ENCODE results near the gene CEP76. TPM values are rescaled to one million over a fixed set of nuclear protein-coding genes. Genes with fewer than 3 reads are reported as not detected.
A peak's percentile ranks its signal among the peaks of the same experiment; 100 is the strongest.

The CEP76 gene
- total RNA-seq (5.7 TPM), polyA plus RNA-seq (ENCODE audit: insufficient read depth in 1 of 8, insufficient read length in 8 of 8, low replicate concordance in 1 of 8) (1 to 10 TPM; 4.5 to 6.6 (median 5.0) TPM)
- long read RNA-seq, donor 1, result 0 reads
- long read RNA-seq, donor 2, result 0 reads
- long read RNA-seq, donor 3, partial matches to known transcripts, result 0 of 1 reads
- long read RNA-seq, donor 3, other reads (novel, unspliced or antisense), result 0 of 1 reads
- long read RNA-seq, donor 4, partial matches to known transcripts, result 0 of 1 reads
- long read RNA-seq, donor 4, other reads (novel, unspliced or antisense), result 0 of 1 reads
- long read RNA-seq, donor 5, result 0 reads
- long read RNA-seq, donor 6, partial matches to known transcripts, result 0 of 1 reads
- long read RNA-seq, donor 6, other reads (novel, unspliced or antisense), result 0 of 1 reads
- long read RNA-seq, donor 7, partial matches to known transcripts, result 0 of 1 reads
- long read RNA-seq, donor 7, other reads (novel, unspliced or antisense), result 0 of 1 reads
- long read RNA-seq, donor 8, partial matches to known transcripts, result 0 of 2 reads
- long read RNA-seq, donor 8, other reads (novel, unspliced or antisense), result 0 of 2 reads
- long read RNA-seq, donor 9, partial matches to known transcripts, result 0 of 2 reads
- long read RNA-seq, donor 9, other reads (novel, unspliced or antisense), result 0 of 2 reads
- long read RNA-seq, donor 10, partial matches to known transcripts, result 60 of 132 reads
- long read RNA-seq, donor 10, other reads (novel, unspliced or antisense), result 71 of 132 reads
- long read RNA-seq, donor 11, partial matches to known transcripts, result 0 of 3 reads
- long read RNA-seq, donor 11, other reads (novel, unspliced or antisense), result 0 of 3 reads

- peak within 1 kb of the TSS; percentile 95 for H3K4me3 ChIP-seq (ENCODE audit: low read length)
- peaks cover 11% of the 10 kb centered on the region for H3K36me3 ChIP-seq (ENCODE audit: control insufficient read depth, insufficient read depth, low read length)
- WGBS (ENCODE audit: insufficient coverage), result under 1% methylated on average over 89 of the region's 89 CpGs
- peaks cover 12% of the 10 kb centered on the region for H3K4me1 ChIP-seq (ENCODE audit: control insufficient read depth, insufficient read depth, low read length)
- H3K27me3 ChIP-seq (ENCODE audit: control insufficient read depth, insufficient read depth, low read length), result no peaks in the 10 kb centered on the region
- DNase-seq, result peak; percentile 97
- H3K27ac ChIP-seq (ENCODE audit: low read length), result peak within 1 kb of the TSS; percentile 96
- H3K9me3 ChIP-seq (replicated peaks; ENCODE audit: control insufficient read depth, low read depth, low read length), result no peaks in the 10 kb centered on the region
Measured at GRCh38 chr18:12702221-12703095, at the start of gene CEP76, which contains the start of gene PSMG2. CEP76 (minus strand) TSS chr18:12702723; CDS start chr18:12702548, 175 bp downstream. PSMG2 (plus strand) TSS chr18:12703042; CDS start chr18:12703108, 66 bp downstream.

- Histone ChIP-seq H3K4me1 (ENCODE audit: control insufficient read depth, insufficient read depth, low read length) (no peaks in the 10 kb centered on the region), H3K27ac (ENCODE audit: low read length) (no peak overlapping the region), H3K9me3 (replicated peaks; ENCODE audit: control insufficient read depth, low read depth, low read length) (no peaks in the 10 kb centered on the region), H3K36me3 (ENCODE audit: control insufficient read depth, insufficient read depth, low read length) (no peaks in the 10 kb centered on the region), H3K27me3 (ENCODE audit: control insufficient read depth, insufficient read depth, low read length) (no peaks in the 10 kb centered on the region), H3K4me3 (ENCODE audit: low read length) (no peak overlapping the region)
- DNase-seq, result no peak
- no CpG with 5 or more reads among the region's 4 CpGs for WGBS (ENCODE audit: insufficient coverage)
Measured at GRCh38 chr18:12751891-12752290, 49.4 kb upstream of the CEP76 start.

GRCh38 chr18:12751503-12751884, 49.0 kb upstream of the CEP76 start:
- H3K9me3 ChIP-seq (replicated peaks; ENCODE audit: control insufficient read depth, low read depth, low read length), result no peaks in the 10 kb centered on the region
- H3K36me3 ChIP-seq (ENCODE audit: control insufficient read depth, insufficient read depth, low read length), result no peaks in the 10 kb centered on the region
- no peak overlapping the region for H3K4me3 ChIP-seq (ENCODE audit: low read length)
- H3K27me3 ChIP-seq (ENCODE audit: control insufficient read depth, insufficient read depth, low read length), result no peaks in the 10 kb centered on the region
- no peaks in the 10 kb centered on the region for H3K4me1 ChIP-seq (ENCODE audit: control insufficient read depth, insufficient read depth, low read length)
- H3K27ac ChIP-seq (ENCODE audit: low read length), result no peak overlapping the region
- DNase-seq, result no peak
- 93% methylated on average over 2 of the region's 5 CpGs for WGBS (ENCODE audit: insufficient coverage)

- WGBS (ENCODE audit: insufficient coverage), result 86% methylated on average over 10 of the region's 18 CpGs
- DNase-seq, result no peak
- H3K27ac ChIP-seq (ENCODE audit: low read length), result no peak overlapping the region
Measured at GRCh38 chr18:12750715-12751502, 48.4 kb upstream of the CEP76 start.

GRCh38 chr18:12750076-12750714, 47.7 kb upstream of the CEP76 start:
- Histone ChIP-seq H3K27ac (ENCODE audit: low read length) (no peak overlapping the region), H3K4me1 (ENCODE audit: control insufficient read depth, insufficient read depth, low read length) (no peaks in the 10 kb centered on the region), H3K27me3 (ENCODE audit: control insufficient read depth, insufficient read depth, low read length) (no peaks in the 10 kb centered on the region), H3K9me3 (replicated peaks; ENCODE audit: control insufficient read depth, low read depth, low read length) (no peaks in the 10 kb centered on the region), H3K36me3 (ENCODE audit: control insufficient read depth, insufficient read depth, low read length) (no peaks in the 10 kb centered on the region), H3K4me3 (ENCODE audit: low read length) (no peak overlapping the region)
- no peak for DNase-seq
- 81% methylated on average over 10 of the region's 14 CpGs for WGBS (ENCODE audit: insufficient coverage)

More at GRCh38 chr18:12750715-12751502, 48.4 kb upstream of the CEP76 start:
- Histone ChIP-seq H3K9me3 (replicated peaks; ENCODE audit: control insufficient read depth, low read depth, low read length) (no peaks in the 10 kb centered on the region), H3K36me3 (ENCODE audit: control insufficient read depth, insufficient read depth, low read length) (no peaks in the 10 kb centered on the region), H3K4me1 (ENCODE audit: control insufficient read depth, insufficient read depth, low read length) (no peaks in the 10 kb centered on the region), H3K4me3 (ENCODE audit: low read length) (no peak overlapping the region), H3K27me3 (ENCODE audit: control insufficient read depth, insufficient read depth, low read length) (no peaks in the 10 kb centered on the region)

- H3K4me1 ChIP-seq (ENCODE audit: control insufficient read depth, insufficient read depth, low read length), result no peaks in the 10 kb centered on the region
- WGBS (ENCODE audit: insufficient coverage), result 75% methylated on average over 10 of the region's 13 CpGs
- H3K27ac ChIP-seq (ENCODE audit: low read length), result no peak overlapping the region
- no peak overlapping the region for H3K4me3 ChIP-seq (ENCODE audit: low read length)
- H3K27me3 ChIP-seq (ENCODE audit: control insufficient read depth, insufficient read depth, low read length), result no peaks in the 10 kb centered on the region
- H3K9me3 ChIP-seq (replicated peaks; ENCODE audit: control insufficient read depth, low read depth, low read length), result no peaks in the 10 kb centered on the region
- no peak for DNase-seq
- no peaks in the 10 kb centered on the region for H3K36me3 ChIP-seq (ENCODE audit: control insufficient read depth, insufficient read depth, low read length)
Measured at GRCh38 chr18:12749121-12749520, 46.6 kb upstream of the CEP76 start.

GRCh38 chr18:12748671-12749070, 46.1 kb upstream of the CEP76 start:
- H3K27ac ChIP-seq (ENCODE audit: low read length), result no peak overlapping the region
- H3K4me1 ChIP-seq (ENCODE audit: control insufficient read depth, insufficient read depth, low read length), result no peaks in the 10 kb centered on the region
- H3K4me3 ChIP-seq (ENCODE audit: low read length), result no peak overlapping the region
- H3K36me3 ChIP-seq (ENCODE audit: control insufficient read depth, insufficient read depth, low read length), result no peaks in the 10 kb centered on the region
- no CpG with 5 or more reads among the region's 5 CpGs for WGBS (ENCODE audit: insufficient coverage)
- H3K9me3 ChIP-seq (replicated peaks; ENCODE audit: control insufficient read depth, low read depth, low read length), result no peaks in the 10 kb centered on the region
- no peaks in the 10 kb centered on the region for H3K27me3 ChIP-seq (ENCODE audit: control insufficient read depth, insufficient read depth, low read length)
- DNase-seq, result no peak

DNA sequence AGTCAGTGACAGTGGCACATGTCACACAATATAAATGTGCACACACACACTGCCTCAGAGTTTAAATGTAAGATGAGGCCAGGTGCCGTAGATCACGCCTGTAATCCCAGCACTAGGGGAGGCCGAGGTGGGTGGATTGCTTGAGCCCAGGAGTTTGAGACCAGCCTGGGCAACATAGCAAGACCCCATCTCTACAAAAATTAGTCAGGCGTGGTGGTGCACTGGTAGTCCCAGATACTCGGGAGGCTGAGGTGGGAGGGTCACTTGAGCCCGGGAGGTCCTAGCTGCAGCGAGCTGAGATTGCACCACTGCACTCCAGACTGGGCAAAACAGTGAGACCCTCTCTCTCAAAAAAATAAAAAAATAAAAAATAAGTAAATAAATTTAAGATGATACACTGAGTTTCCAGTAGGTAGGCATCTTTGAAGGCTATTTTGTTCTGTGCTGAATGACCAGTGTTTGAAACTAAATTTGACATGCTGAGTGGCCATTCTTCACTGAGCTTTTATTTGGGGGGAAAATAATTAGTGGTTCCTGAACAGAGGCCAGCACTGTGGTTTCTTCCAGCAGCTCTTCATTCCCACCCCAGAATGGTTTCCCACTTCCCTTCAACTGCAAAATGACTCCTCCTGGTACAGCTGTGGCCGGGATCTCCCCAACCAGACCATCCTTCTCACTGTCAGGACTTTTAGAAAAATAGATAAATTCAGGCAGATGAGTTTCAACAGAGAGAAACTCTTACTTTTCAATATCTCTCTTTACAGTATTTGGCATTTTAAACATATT, 45.2 kb upstream of the CEP76 start:
- Histone ChIP-seq H3K36me3 (ENCODE audit: control insufficient read depth, insufficient read depth, low read length) (no peaks in the 10 kb centered on the region), H3K9me3 (replicated peaks; ENCODE audit: control insufficient read depth, low read depth, low read length) (no peaks in the 10 kb centered on the region), H3K27ac (ENCODE audit: low read length) (no peak overlapping the region), H3K27me3 (ENCODE audit: control insufficient read depth, insufficient read depth, low read length) (no peaks in the 10 kb centered on the region), H3K4me1 (ENCODE audit: control insufficient read depth, insufficient read depth, low read length) (no peaks in the 10 kb centered on the region), H3K4me3 (ENCODE audit: low read length) (no peak overlapping the region)
- WGBS (ENCODE audit: insufficient coverage), result 67% methylated on average over 1 of the region's 8 CpGs
- no peak for DNase-seq

Measured in muscle of leg (tissue), 16 donors.